Transverse colon (tissue), 4 donors: ENCODE results near the gene RABGAP1L.

ENCODE experiments used
- CTCF ChIP-seq, 5 experiments: fragments of 200-600 bp in 3 of 5; fragments of 450-650 bp in 2 of 5; sonication (generic) in 3 of 5; IDR thresholded peaks; 1 replicate in 2 of 5; 2 replicates in 3 of 5; pipeline ENCODE4 v1.5.1; 2016 to 2017; ENCODE audit warnings: antibody characterized with exemption in 5 of 5, inconsistent platforms in 3 of 5, mild to moderate bottlenecking in 2 of 5, moderate library complexity in 1 of 5
- EP300 ChIP-seq: sonication (generic); formaldehyde crosslinking; IDR thresholded peaks from one replicate; pipeline ENCODE4 v1.6.1; 2017; ENCODE audit warnings: antibody characterized with exemption, low read depth
- POLR2A ChIP-seq: fragments of 450-650 bp; IDR thresholded peaks from one replicate; pipeline ENCODE4 v1.6.1; 2016; ENCODE audit warnings: antibody characterized with exemption, mild to moderate bottlenecking, moderate library complexity
- POLR2AphosphoS5 ChIP-seq, 3 donors: sonication (generic); formaldehyde crosslinking; IDR thresholded peaks; one replicate each; pipeline ENCODE4 v1.6.1; 2016; ENCODE audit warnings: antibody characterized with exemption in 3 of 3

- TF ChIP-seq CTCF (IDR thresholded peaks at IDR 0.05) (no peak), POLR2A (no peak), POLR2AphosphoS5 (IDR thresholded peaks at IDR 0.05) (no peak), EP300 (no peak)
These were observed 783.4 kb downstream of the RABGAP1L start for GRCh38 chr1:174942547-174943255.
